GM23338 (cell line): ENCODE measurements around the gene C1R. TPM values are rescaled to one million over a fixed set of nuclear protein-coding genes. Genes with fewer than 3 reads are reported as not detected.

ENCODE experiments used
- ATAC-seq: fragments of 200-7000 bp; cut with Tn5 transposase; 3 replicates; pipeline ENCODE4 v1.9.1; 2020
- DNase-seq: peaks from one replicate; pipeline ENCODE4 v3.0.0-alpha.2; 2015; ENCODE audit warnings: low spot score
- H2AFZ ChIP-seq: fragments of 200-600 bp; sonication (generic); 2 replicates; pipeline ENCODE4 v1.8.0; 2016; ENCODE audit warnings: antibody characterized with exemption, mild to moderate bottlenecking, moderate library complexity
- H3F3A ChIP-seq: fragments of 200-600 bp; sonication (generic); replicated peaks from 2 replicates; pipeline ENCODE4 v1.8.0; 2017; ENCODE audit warnings: antibody characterized with exemption, mixed run types, low read depth
- H3K27ac ChIP-seq: fragments of 200-600 bp; sonication (generic); 2 replicates; pipeline ENCODE4 v1.6.1; 2016; ENCODE audit warnings: low read depth
- H3K27me3 ChIP-seq: fragments of 200-600 bp; sonication (generic); 2 replicates; pipeline ENCODE4 v1.8.0; 2016; ENCODE audit warnings: mild to moderate bottlenecking, mixed run types, moderate library complexity; ENCODE audit not compliant: insufficient read depth
- H3K36me3 ChIP-seq: fragments of 200-600 bp; sonication (generic); 2 replicates; pipeline ENCODE4 v1.8.0; 2016; ENCODE audit warnings: mild to moderate bottlenecking; ENCODE audit not compliant: insufficient read depth
- H3K4me1 ChIP-seq: fragments of 200-600 bp; sonication (generic); 2 replicates; pipeline ENCODE4 v1.8.0; 2016; ENCODE audit warnings: mild to moderate bottlenecking, moderate library complexity; ENCODE audit not compliant: insufficient read depth
- H3K4me2 ChIP-seq: fragments of 200-600 bp; sonication (generic); 2 replicates; pipeline ENCODE4 v1.7.1; 2017; ENCODE audit warnings: mixed run types
- H3K4me3 ChIP-seq: fragments of 200-600 bp; sonication (generic); 2 replicates; pipeline ENCODE4 v1.6.1; 2016; ENCODE audit warnings: mixed run types
- H3K79me2 ChIP-seq: fragments of 200-600 bp; sonication (generic); replicated peaks from 2 replicates; pipeline ENCODE4 v1.8.0; 2017; ENCODE audit warnings: mild to moderate bottlenecking; ENCODE audit not compliant: insufficient read depth
- H3K9me2 ChIP-seq: fragments of 200-600 bp; sonication (generic); 2 replicates; pipeline ENCODE4 v1.8.0; 2017; ENCODE audit not compliant: insufficient read depth
- H4K20me1 ChIP-seq: fragments of 200-600 bp; sonication (generic); replicated peaks from 2 replicates; pipeline ENCODE4 v1.8.0; 2017; ENCODE audit warnings: mild to moderate bottlenecking; ENCODE audit not compliant: insufficient read depth
- H3K27ac Mint-ChIP-seq: 2 replicates; pipeline ENCODE4 v1.8.0; 2020; ENCODE audit warnings: inconsistent platforms, mild to moderate bottlenecking, moderate library complexity, mixed read lengths
- H3K27me3 Mint-ChIP-seq: 3 replicates; pipeline ENCODE4 v1.8.0; 2022; ENCODE audit warnings: low read depth, mild to moderate bottlenecking, moderate library complexity, mixed read lengths, inconsistent platforms; ENCODE audit not compliant: insufficient read depth, poor library complexity
- H3K36me3 Mint-ChIP-seq: 3 replicates; pipeline ENCODE4 v1.8.0; 2021; ENCODE audit warnings: low read depth, mild to moderate bottlenecking, inconsistent platforms, moderate library complexity, mixed read lengths
- H3K4me1 Mint-ChIP-seq: 3 replicates; pipeline ENCODE4 v1.8.0; 2020; ENCODE audit warnings: mild to moderate bottlenecking, inconsistent platforms, mixed read lengths
- H3K4me3 Mint-ChIP-seq: 3 replicates; pipeline ENCODE4 v1.8.0; 2021; ENCODE audit warnings: moderate library complexity, mild to moderate bottlenecking, inconsistent platforms, mixed read lengths
- H3K9me3 Mint-ChIP-seq: 3 replicates; pipeline ENCODE4 v1.8.0; 2020; ENCODE audit warnings: moderate library complexity, mild to moderate bottlenecking, inconsistent platforms, mixed read lengths
- CREB1 ChIP-seq: fragments of 250-450 bp; sonication (Bioruptor Pico); IDR thresholded peaks from 2 replicates; pipeline ENCODE4 v1.5.0; 2020; ENCODE audit warnings: low read depth, mild to moderate bottlenecking, moderate library complexity
- CTCF ChIP-seq, 2 experiments: fragments of 200-600 bp in 1 of 2; sonication (generic) in 1 of 2; conservative IDR thresholded peaks; 2 replicates each; pipeline versions ENCODE4 v1.5.1 to v1.6.1; 2016 to 2017; ENCODE audit warnings: antibody characterized with exemption in 2 of 2, low read depth in 2 of 2, mild to moderate bottlenecking in 2 of 2, moderate library complexity in 1 of 2
- ETS1 ChIP-seq: IDR thresholded peaks from 2 replicates; pipeline ENCODE4 v1.6.1; 2016; ENCODE audit warnings: antibody characterized with exemption
- EZH2 ChIP-seq: fragments of 200-600 bp; sonication (generic); IDR thresholded peaks from one replicate; pipeline ENCODE4 v1.8.0; 2017; ENCODE audit warnings: antibody characterized with exemption, mild to moderate bottlenecking, low read depth; ENCODE audit not compliant: unreplicated experiment
- EZH2phosphoT487 ChIP-seq: fragments of 200-600 bp; sonication (generic); IDR thresholded peaks from one replicate; pipeline ENCODE4 v1.8.1; 2018; ENCODE audit warnings: antibody characterized with exemption; ENCODE audit not compliant: unreplicated experiment
- JUNB ChIP-seq: IDR thresholded peaks from one replicate; pipeline ENCODE4 v1.6.1; 2016; ENCODE audit warnings: antibody characterized with exemption; ENCODE audit not compliant: unreplicated experiment
- NANOG ChIP-seq: IDR thresholded peaks from 2 replicates; pipeline ENCODE4 v1.6.1; 2016; ENCODE audit warnings: antibody characterized with exemption, borderline replicate concordance
- POLR2AphosphoS5 ChIP-seq: IDR thresholded peaks from 2 replicates; pipeline ENCODE4 v1.6.1; 2016; ENCODE audit warnings: antibody characterized with exemption, low read depth
- REST ChIP-seq: IDR thresholded peaks from one replicate; pipeline ENCODE4 v1.6.1; 2018; ENCODE audit warnings: antibody characterized with exemption; ENCODE audit not compliant: unreplicated experiment
- STAT1 ChIP-seq: IDR thresholded peaks from one replicate; pipeline ENCODE4 v1.6.1; 2016; ENCODE audit warnings: antibody characterized with exemption; ENCODE audit not compliant: unreplicated experiment
- ZNF114 ChIP-seq: fragments of 250-450 bp; sonication (Bioruptor Pico); IDR thresholded peaks from 2 replicates; pipeline ENCODE4 v1.5.0; 2020; ENCODE audit warnings: mild to moderate bottlenecking, moderate library complexity
- ZNF331 ChIP-seq: fragments of 250-450 bp; sonication (Bioruptor Pico); IDR thresholded peaks from 2 replicates; pipeline ENCODE4 v1.5.0; 2020; ENCODE audit warnings: low read depth, mild to moderate bottlenecking, moderate library complexity
- ZNF462 ChIP-seq: fragments of 250-450 bp; sonication (Bioruptor Pico); IDR thresholded peaks from 2 replicates; pipeline ENCODE4 v1.5.0; 2020; ENCODE audit warnings: mild to moderate bottlenecking, moderate library complexity
- polyA plus RNA-seq: library from polyadenylated mRNA; unstranded; fragments of >200 nt; fragmentation: Nextera tagmentation; extraction: Ambion mirVana; gene quantifications from 2 replicates; pipeline ENCODE4 v1.2.1, GENCODE V29; 2016
- total RNA-seq: library from RNA; depleted of rRNA; stranded (reverse); fragments of >200 nt; shearing (Covaris generic); gene quantifications from 2 replicates; pipeline ENCODE4 v1.2.3, GENCODE V29; 2014

Gene C1R
- total and polyA plus RNA-seq, 2 experiments from 2014 or later = 6.4 to 8.8 TPM

- ATAC-seq = no peak
- Mint-ChIP-seq H3K4me3 (no peak overlapping the region), H3K27ac (no peak overlapping the region), H3K36me3 (no peaks in the 10 kb centered on the region), H3K4me1 (no peaks in the 10 kb centered on the region), H3K9me3 (no peaks in the 10 kb centered on the region), H3K27me3 (no peaks in the 10 kb centered on the region)
- H4K20me1 ChIP-seq = no peaks in the 10 kb centered on the region
- no peaks in the 10 kb centered on the region; the same call in 1 of the 2 replicates for H3K9me2 ChIP-seq
- H3K4me2 ChIP-seq = no peak overlapping the region
- no peak overlapping the region for H3K27ac ChIP-seq
- no peak overlapping the region for H3K4me3 ChIP-seq
- H2AFZ ChIP-seq = no peak overlapping the region
- H3K36me3 ChIP-seq = no peaks in the 10 kb centered on the region
- no peak for DNase-seq
- no peaks in the 10 kb centered on the region for H3K27me3 ChIP-seq
- no peaks in the 10 kb centered on the region for H3K79me2 ChIP-seq
- TF ChIP-seq REST (no peak), ZNF331 (CRISPR knock-in tag) (no peak), ZNF114 (CRISPR knock-in tag) (no peak), ETS1 (no peak), POLR2AphosphoS5 (no peak), NANOG (no peak), CREB1 (CRISPR knock-in tag) (no peak), EZH2 (no peak), ZNF462 (CRISPR knock-in tag) (no peak), EZH2phosphoT487 (no peak), JUNB (no peak), STAT1 (no peak), CTCF (conservative IDR thresholded peaks at IDR 0.05; ENCODE audit: low read depth in 2 of 2) (no peak)
- no peaks in the 10 kb centered on the region for H3F3A ChIP-seq
- no peaks in the 10 kb centered on the region for H3K4me1 ChIP-seq
Measured at GRCh38 chr12:7075939-7076338, 16.3 kb downstream of the C1R start.
